Fibroblast of villous mesenchyme (primary cell): ENCODE results near the gene S100A3. TPM values are rescaled to one million over a fixed set of nuclear protein-coding genes. Genes with fewer than 3 reads are reported as not detected.

Experiments used
- DNase-seq: peaks from one replicate; pipeline ENCODE4 v3.0.0-alpha.2; 2010; ENCODE audit warnings: low read depth
- H3K4me3 ChIP-seq: 2 replicates; pipeline ENCODE4 v1.5.1; 2011; ENCODE audit warnings: low read depth, mild to moderate bottlenecking, low read length
- total RNA-seq: library from RNA; depleted of rRNA; stranded (reverse); fragments of >200 nt; gene quantifications from 2 replicates; pipeline ENCODE4 v1.2.3, GENCODE V29; 2012
- TF ChIP-seq, protein P1 (sequence below): IDR thresholded peaks from 2 replicates; pipeline ENCODE4 v1.5.1; 2012; ENCODE audit warnings: low read depth, mild to moderate bottlenecking, low read length; ENCODE audit not compliant: insufficient read depth

S100A3 gene
- total RNA-seq, 1 donor: 20.3 TPM

DNA sequence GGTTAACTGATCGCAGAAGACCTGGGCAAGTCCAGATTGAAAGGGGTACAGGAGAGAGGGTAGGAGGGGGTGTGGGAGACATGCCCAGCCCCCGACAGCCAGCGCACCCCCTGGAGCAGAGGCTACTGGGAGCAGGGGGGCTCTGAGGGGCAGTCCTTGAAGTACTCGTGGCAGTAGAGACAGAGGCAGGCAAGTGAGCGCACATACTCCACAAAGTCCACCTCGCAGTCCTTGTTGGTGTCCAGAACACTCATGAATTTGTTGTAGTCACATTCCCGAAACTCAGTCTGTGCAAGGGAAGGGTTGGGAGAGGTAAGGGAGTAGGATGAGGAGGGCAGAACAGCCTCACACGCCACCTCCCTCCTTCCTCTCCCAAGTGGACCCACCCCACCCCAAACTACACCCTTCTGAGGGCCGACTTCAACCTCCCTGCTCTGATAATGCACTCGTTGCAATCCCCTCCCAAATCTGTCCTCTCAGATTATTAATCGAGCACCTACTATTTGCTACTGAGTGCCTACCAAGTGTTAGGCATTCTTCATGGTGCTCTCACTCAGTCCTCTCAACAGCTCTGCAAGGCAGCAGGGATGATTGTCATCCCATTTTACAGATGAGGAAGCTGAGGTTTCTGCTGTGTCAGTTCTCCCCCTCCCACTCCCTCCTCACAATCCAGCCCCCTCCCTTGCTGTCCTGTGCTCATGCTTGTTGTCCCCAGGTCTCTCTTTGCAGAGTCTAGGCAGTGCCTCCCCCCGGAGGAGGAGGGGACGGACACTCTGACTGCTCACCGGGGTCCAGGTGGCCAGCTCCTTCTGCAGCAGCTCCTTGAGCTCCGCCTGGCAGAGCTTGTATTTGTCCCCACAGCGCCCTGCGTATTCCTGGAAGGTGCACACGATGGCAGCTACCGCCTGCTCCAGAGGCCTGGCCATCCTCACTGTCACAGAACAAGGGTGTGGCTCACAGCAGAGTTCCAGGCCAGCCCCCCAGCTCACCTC, 1.2 kb downstream of the S100A3 start:
- peak; percentile 40 for DNase-seq
- no peak overlapping the region for H3K4me3 ChIP-seq
- TF ChIP-seq, protein P1, sequence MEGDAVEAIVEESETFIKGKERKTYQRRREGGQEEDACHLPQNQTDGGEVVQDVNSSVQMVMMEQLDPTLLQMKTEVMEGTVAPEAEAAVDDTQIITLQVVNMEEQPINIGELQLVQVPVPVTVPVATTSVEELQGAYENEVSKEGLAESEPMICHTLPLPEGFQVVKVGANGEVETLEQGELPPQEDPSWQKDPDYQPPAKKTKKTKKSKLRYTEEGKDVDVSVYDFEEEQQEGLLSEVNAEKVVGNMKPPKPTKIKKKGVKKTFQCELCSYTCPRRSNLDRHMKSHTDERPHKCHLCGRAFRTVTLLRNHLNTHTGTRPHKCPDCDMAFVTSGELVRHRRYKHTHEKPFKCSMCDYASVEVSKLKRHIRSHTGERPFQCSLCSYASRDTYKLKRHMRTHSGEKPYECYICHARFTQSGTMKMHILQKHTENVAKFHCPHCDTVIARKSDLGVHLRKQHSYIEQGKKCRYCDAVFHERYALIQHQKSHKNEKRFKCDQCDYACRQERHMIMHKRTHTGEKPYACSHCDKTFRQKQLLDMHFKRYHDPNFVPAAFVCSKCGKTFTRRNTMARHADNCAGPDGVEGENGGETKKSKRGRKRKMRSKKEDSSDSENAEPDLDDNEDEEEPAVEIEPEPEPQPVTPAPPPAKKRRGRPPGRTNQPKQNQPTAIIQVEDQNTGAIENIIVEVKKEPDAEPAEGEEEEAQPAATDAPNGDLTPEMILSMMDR: no peak

DNA sequence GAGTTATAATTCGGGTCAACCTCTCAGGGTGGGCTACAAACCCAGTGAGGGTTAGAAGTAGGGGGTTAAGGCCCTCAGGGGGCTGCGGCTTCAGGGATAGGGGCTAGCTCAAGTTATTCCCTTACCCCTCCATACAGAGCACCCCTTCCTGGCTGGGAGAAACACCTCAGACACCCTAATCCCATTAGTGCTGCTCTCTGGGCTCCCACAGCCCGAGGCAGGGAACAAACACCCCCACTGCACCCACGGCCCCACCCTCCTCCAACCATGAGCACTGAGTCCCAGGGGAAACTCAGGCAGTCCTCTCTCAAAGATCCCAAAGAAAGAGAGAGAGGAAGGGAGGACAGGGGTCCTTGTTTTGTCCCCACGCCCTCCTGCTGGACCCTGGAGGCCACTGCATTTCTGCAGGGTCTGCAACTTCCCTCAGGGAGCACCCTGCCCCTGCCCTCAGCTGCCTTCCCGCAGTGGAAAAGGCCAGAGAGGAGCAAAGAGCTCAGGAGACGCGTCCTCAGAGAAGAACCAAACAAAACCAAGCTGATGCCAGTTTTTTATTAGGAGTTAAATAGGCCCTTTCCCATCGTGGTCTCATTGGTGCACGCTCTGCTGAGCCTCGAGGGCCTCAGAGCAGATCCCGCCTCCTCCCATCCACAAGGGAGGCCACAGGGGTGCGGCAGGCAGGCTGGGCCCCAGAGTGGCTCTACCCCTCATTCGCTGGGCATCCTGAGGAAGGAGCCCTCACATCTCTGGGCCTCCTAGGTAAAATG, 2.1 kb downstream of the S100A3 start:
- DNase-seq: peak; percentile 32
- H3K4me3 ChIP-seq: no peak overlapping the region
- TF ChIP-seq, protein P1: no peak

DNA sequence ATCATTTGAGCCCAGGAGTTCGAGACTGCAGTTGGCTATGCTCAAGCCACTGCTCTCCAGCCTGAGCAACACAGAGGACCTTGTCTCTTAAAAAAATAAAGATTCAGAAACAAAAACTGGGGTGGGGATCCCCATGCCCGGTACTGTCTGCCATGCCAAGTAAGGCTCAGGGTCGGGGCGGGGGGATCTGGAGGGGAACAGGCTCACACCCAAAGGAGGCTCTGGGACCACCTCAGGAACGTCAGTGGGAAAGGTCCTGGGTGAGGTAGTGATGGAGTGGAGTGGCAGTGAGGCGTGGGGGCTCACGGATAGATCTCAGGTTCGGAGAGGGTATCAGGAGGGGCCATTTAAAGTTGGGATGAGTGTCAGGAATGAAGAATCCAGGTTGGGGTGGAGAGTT, 2.7 kb downstream of the S100A3 start:
- DNase-seq: no peak
- TF ChIP-seq, protein P1: no peak
- H3K4me3 ChIP-seq: peak overlapping the region; percentile 61

DNA sequence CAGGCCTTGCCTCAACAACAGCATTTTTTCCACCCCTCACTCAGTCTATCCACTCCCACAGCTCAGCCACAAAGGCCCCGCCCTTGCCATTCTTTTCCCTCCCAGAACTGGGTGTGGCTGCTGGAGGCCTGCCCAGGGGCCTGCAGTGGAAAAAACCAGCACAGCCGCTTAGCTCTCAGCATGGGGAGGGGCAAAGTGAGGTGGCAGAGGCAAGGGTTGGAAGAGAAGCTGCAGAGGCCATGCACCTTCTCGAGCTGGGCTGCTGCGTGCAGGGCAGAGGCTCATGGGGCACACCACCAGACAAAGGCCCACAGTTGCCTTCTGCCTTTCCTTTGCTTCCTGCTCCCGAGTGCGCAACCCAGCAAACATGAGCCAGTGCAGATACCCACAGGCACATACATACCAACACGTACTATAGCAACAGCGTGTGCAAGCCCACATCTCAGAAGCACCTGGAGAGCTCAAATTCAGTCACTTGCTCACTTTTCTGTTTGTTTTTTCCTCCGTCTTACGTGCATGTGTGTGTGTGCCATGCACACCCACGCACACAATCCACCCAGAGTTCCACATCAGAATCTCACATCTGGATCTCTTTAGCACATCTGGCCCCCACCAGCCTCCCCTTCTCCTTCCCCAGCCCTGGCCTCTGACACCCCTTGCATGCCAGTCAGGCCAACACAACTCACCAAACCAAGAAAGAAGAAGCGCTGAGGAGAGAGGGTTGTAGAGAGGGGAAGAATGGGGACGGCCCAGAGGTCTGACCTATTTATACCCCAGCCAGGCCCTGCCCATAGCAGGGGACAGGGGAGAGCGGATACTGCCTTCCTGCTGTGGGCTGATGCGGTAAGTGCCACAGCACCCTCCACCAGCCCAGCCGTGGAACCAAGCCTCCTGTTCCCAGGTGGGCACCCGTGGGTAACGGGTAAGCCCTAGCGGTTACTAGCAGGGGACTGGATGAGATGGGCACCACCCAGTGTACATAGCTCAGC, 3.7 kb downstream of the S100A3 start, which contains the start of gene S100A4:
Gene S100A4, minus strand, starts transcription at position 740 of the 989 bp plus-strand sequence. CDS start 1,012 bp downstream, outside the sequence.
- TF ChIP-seq, protein P1: no peak
- peak within 1 kb of the TSS; percentile 61 for H3K4me3 ChIP-seq

DNA sequence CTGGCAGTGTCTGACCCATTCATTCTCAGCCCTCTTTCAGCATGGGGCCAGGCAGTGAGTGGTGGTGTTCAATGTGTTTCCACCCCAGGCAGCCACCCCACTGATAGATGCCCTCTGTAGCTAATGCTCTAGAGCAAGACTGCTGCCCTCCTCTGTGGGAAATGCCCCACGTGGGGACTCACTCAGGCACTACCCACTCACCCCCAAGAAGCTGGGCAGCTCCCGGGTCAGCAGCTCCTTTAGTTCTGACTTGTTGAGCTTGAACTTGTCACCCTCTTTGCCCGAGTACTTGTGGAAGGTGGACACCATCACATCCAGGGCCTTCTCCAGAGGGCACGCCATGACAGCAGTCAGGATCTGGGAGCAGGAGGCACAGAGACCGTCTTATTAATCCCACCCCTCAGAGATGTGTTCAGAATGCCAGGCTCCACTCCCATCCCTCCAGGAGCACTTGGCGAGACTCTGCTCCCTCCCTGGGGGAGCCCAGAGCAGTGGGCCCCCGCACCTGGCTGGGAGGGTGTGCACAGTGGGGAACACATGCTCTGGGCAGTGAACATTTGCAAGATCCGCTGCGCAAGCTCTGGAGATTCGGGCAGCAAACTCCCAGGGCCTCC, 4.5 kb downstream of the S100A3 start:
- TF ChIP-seq, protein P1: no peak
- peak overlapping the region; percentile 61 for H3K4me3 ChIP-seq
- DNase-seq: no peak

More for the DNA sequence above, 3.7 kb downstream of the S100A3 start, which contains the start of gene S100A4:
- peak; percentile 97 for DNase-seq

DNA sequence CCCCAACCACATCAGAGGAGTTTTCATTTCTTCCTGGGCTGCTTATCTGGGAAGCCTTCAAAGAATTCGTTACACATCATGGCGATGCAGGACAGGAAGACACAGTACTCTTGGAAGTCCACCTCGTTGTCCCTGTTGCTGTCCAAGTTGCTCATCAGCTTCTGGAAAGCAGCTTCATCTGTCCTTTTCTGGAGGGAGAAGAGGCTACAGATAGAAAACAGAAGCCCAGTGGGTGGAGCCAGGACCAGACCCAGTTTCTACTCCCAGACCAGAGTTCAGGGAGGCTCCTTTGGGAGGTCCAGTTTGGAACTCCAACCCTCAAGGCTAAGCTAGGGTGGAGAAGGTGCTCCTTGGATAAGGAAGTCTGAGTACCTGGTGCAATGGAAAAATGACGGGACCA, 5.3 kb downstream of the S100A3 start:
- H3K4me3 ChIP-seq: peak overlapping the region; percentile 61
- no peak for DNase-seq
- TF ChIP-seq, protein P1: no peak
